GM23338 (cell line): ENCODE results near the gene PPP6R3. TPM values are rescaled to one million over a fixed set of nuclear protein-coding genes. Genes with fewer than 3 reads are reported as not detected.

Source experiments
- ATAC-seq: fragments of 200-7000 bp; cut with Tn5 transposase; 3 replicates; pipeline ENCODE4 v1.9.1; 2020
- DNase-seq: peaks from one replicate; pipeline ENCODE4 v3.0.0-alpha.2; 2015; ENCODE audit warnings: low spot score
- H2AFZ ChIP-seq: fragments of 200-600 bp; sonication (generic); 2 replicates; pipeline ENCODE4 v1.8.0; 2016; ENCODE audit warnings: antibody characterized with exemption, mild to moderate bottlenecking, moderate library complexity
- H3F3A ChIP-seq: fragments of 200-600 bp; sonication (generic); replicated peaks from 2 replicates; pipeline ENCODE4 v1.8.0; 2017; ENCODE audit warnings: antibody characterized with exemption, mixed run types, low read depth
- H3K27ac ChIP-seq: fragments of 200-600 bp; sonication (generic); 2 replicates; pipeline ENCODE4 v1.6.1; 2016; ENCODE audit warnings: low read depth
- H3K27me3 ChIP-seq: fragments of 200-600 bp; sonication (generic); 2 replicates; pipeline ENCODE4 v1.8.0; 2016; ENCODE audit warnings: mild to moderate bottlenecking, mixed run types, moderate library complexity; ENCODE audit not compliant: insufficient read depth
- H3K36me3 ChIP-seq: fragments of 200-600 bp; sonication (generic); 2 replicates; pipeline ENCODE4 v1.8.0; 2016; ENCODE audit warnings: mild to moderate bottlenecking; ENCODE audit not compliant: insufficient read depth
- H3K4me1 ChIP-seq: fragments of 200-600 bp; sonication (generic); 2 replicates; pipeline ENCODE4 v1.8.0; 2016; ENCODE audit warnings: mild to moderate bottlenecking, moderate library complexity; ENCODE audit not compliant: insufficient read depth
- H3K4me2 ChIP-seq: fragments of 200-600 bp; sonication (generic); 2 replicates; pipeline ENCODE4 v1.7.1; 2017; ENCODE audit warnings: mixed run types
- H3K4me3 ChIP-seq: fragments of 200-600 bp; sonication (generic); 2 replicates; pipeline ENCODE4 v1.6.1; 2016; ENCODE audit warnings: mixed run types
- H3K79me2 ChIP-seq: fragments of 200-600 bp; sonication (generic); replicated peaks from 2 replicates; pipeline ENCODE4 v1.8.0; 2017; ENCODE audit warnings: mild to moderate bottlenecking; ENCODE audit not compliant: insufficient read depth
- H3K9me2 ChIP-seq: fragments of 200-600 bp; sonication (generic); 2 replicates; pipeline ENCODE4 v1.8.0; 2017; ENCODE audit not compliant: insufficient read depth
- H4K20me1 ChIP-seq: fragments of 200-600 bp; sonication (generic); replicated peaks from 2 replicates; pipeline ENCODE4 v1.8.0; 2017; ENCODE audit warnings: mild to moderate bottlenecking; ENCODE audit not compliant: insufficient read depth
- H3K27ac Mint-ChIP-seq: 2 replicates; pipeline ENCODE4 v1.8.0; 2020; ENCODE audit warnings: inconsistent platforms, mild to moderate bottlenecking, moderate library complexity, mixed read lengths
- H3K27me3 Mint-ChIP-seq: 3 replicates; pipeline ENCODE4 v1.8.0; 2022; ENCODE audit warnings: low read depth, mild to moderate bottlenecking, moderate library complexity, mixed read lengths, inconsistent platforms; ENCODE audit not compliant: insufficient read depth, poor library complexity
- H3K36me3 Mint-ChIP-seq: 3 replicates; pipeline ENCODE4 v1.8.0; 2021; ENCODE audit warnings: low read depth, mild to moderate bottlenecking, inconsistent platforms, moderate library complexity, mixed read lengths
- H3K4me1 Mint-ChIP-seq: 3 replicates; pipeline ENCODE4 v1.8.0; 2020; ENCODE audit warnings: mild to moderate bottlenecking, inconsistent platforms, mixed read lengths
- H3K4me3 Mint-ChIP-seq: 3 replicates; pipeline ENCODE4 v1.8.0; 2021; ENCODE audit warnings: moderate library complexity, mild to moderate bottlenecking, inconsistent platforms, mixed read lengths
- H3K9me3 Mint-ChIP-seq: 3 replicates; pipeline ENCODE4 v1.8.0; 2020; ENCODE audit warnings: moderate library complexity, mild to moderate bottlenecking, inconsistent platforms, mixed read lengths
- CREB1 ChIP-seq: fragments of 250-450 bp; sonication (Bioruptor Pico); IDR thresholded peaks from 2 replicates; pipeline ENCODE4 v1.5.0; 2020; ENCODE audit warnings: low read depth, mild to moderate bottlenecking, moderate library complexity
- CTCF ChIP-seq, 2 experiments: fragments of 200-600 bp in 1 of 2; sonication (generic) in 1 of 2; conservative IDR thresholded peaks; 2 replicates each; pipeline versions ENCODE4 v1.5.1 to v1.6.1; 2016 to 2017; ENCODE audit warnings: antibody characterized with exemption in 2 of 2, low read depth in 2 of 2, mild to moderate bottlenecking in 2 of 2, moderate library complexity in 1 of 2
- ETS1 ChIP-seq: IDR thresholded peaks from 2 replicates; pipeline ENCODE4 v1.6.1; 2016; ENCODE audit warnings: antibody characterized with exemption
- EZH2 ChIP-seq: fragments of 200-600 bp; sonication (generic); IDR thresholded peaks from one replicate; pipeline ENCODE4 v1.8.0; 2017; ENCODE audit warnings: antibody characterized with exemption, mild to moderate bottlenecking, low read depth; ENCODE audit not compliant: unreplicated experiment
- EZH2phosphoT487 ChIP-seq: fragments of 200-600 bp; sonication (generic); IDR thresholded peaks from one replicate; pipeline ENCODE4 v1.8.1; 2018; ENCODE audit warnings: antibody characterized with exemption; ENCODE audit not compliant: unreplicated experiment
- JUNB ChIP-seq: IDR thresholded peaks from one replicate; pipeline ENCODE4 v1.6.1; 2016; ENCODE audit warnings: antibody characterized with exemption; ENCODE audit not compliant: unreplicated experiment
- NANOG ChIP-seq: IDR thresholded peaks from 2 replicates; pipeline ENCODE4 v1.6.1; 2016; ENCODE audit warnings: antibody characterized with exemption, borderline replicate concordance
- POLR2AphosphoS5 ChIP-seq: IDR thresholded peaks from 2 replicates; pipeline ENCODE4 v1.6.1; 2016; ENCODE audit warnings: antibody characterized with exemption, low read depth
- REST ChIP-seq: IDR thresholded peaks from one replicate; pipeline ENCODE4 v1.6.1; 2018; ENCODE audit warnings: antibody characterized with exemption; ENCODE audit not compliant: unreplicated experiment
- STAT1 ChIP-seq: IDR thresholded peaks from one replicate; pipeline ENCODE4 v1.6.1; 2016; ENCODE audit warnings: antibody characterized with exemption; ENCODE audit not compliant: unreplicated experiment
- ZNF114 ChIP-seq: fragments of 250-450 bp; sonication (Bioruptor Pico); IDR thresholded peaks from 2 replicates; pipeline ENCODE4 v1.5.0; 2020; ENCODE audit warnings: mild to moderate bottlenecking, moderate library complexity
- ZNF331 ChIP-seq: fragments of 250-450 bp; sonication (Bioruptor Pico); IDR thresholded peaks from 2 replicates; pipeline ENCODE4 v1.5.0; 2020; ENCODE audit warnings: low read depth, mild to moderate bottlenecking, moderate library complexity
- ZNF462 ChIP-seq: fragments of 250-450 bp; sonication (Bioruptor Pico); IDR thresholded peaks from 2 replicates; pipeline ENCODE4 v1.5.0; 2020; ENCODE audit warnings: mild to moderate bottlenecking, moderate library complexity
- polyA plus RNA-seq: library from polyadenylated mRNA; unstranded; fragments of >200 nt; fragmentation: Nextera tagmentation; extraction: Ambion mirVana; gene quantifications from 2 replicates; pipeline ENCODE4 v1.2.1, GENCODE V29; 2016
- total RNA-seq: library from RNA; depleted of rRNA; stranded (reverse); fragments of >200 nt; shearing (Covaris generic); gene quantifications from 2 replicates; pipeline ENCODE4 v1.2.3, GENCODE V29; 2014

Gene PPP6R3
- total and polyA plus RNA-seq, 2 experiments from 2014 or later: 170 to 268 TPM

GRCh38 chr11:68621826-68622225 is 161.3 kb downstream of the PPP6R3 start:
- 0 out of 2 replicates have a peak, but pooled peaks cover 4% of the 10 kb centered on the region for H3F3A ChIP-seq
- ATAC-seq (no peak), DNase-seq (no peak)
- H3K4me2 ChIP-seq: no peak overlapping the region
- H3K9me3 Mint-ChIP-seq: peaks cover 59% of the 10 kb centered on the region
- H3K4me1 Mint-ChIP-seq: no peaks in the 10 kb centered on the region
- no peaks in the 10 kb centered on the region for H3K79me2 ChIP-seq
- H3K27ac Mint-ChIP-seq: no peak overlapping the region
- peaks cover 37% of the 10 kb centered on the region for H3K36me3 Mint-ChIP-seq
- no peaks in the 10 kb centered on the region for H3K36me3 ChIP-seq
- H3K27me3 Mint-ChIP-seq: peaks cover 3% of the 10 kb centered on the region
- no peak overlapping the region for H3K4me3 ChIP-seq
- H3K4me3 Mint-ChIP-seq: no peak overlapping the region
- no peak for TF ChIP-seq ETS1
- TF ChIP-seq CTCF (conservative IDR thresholded peaks at IDR 0.05; ENCODE audit: low read depth in 2 of 2): no peak
- TF ChIP-seq ZNF462 (CRISPR knock-in tag): no peak
- TF ChIP-seq POLR2AphosphoS5: no peak
- no peak for TF ChIP-seq EZH2
- no peak for TF ChIP-seq NANOG
- TF ChIP-seq ZNF114: no peak
- no peak for TF ChIP-seq JUNB
- no peak for TF ChIP-seq STAT1
- TF ChIP-seq CREB1 (CRISPR knock-in tag): no peak
- TF ChIP-seq ZNF331: no peak
- TF ChIP-seq REST: no peak
- TF ChIP-seq EZH2phosphoT487: no peak
- H3K9me2 ChIP-seq: no peaks in the 10 kb centered on the region
- no peaks in the 10 kb centered on the region for H3K27me3 ChIP-seq
- H2AFZ ChIP-seq: no peak overlapping the region
- H3K4me1 ChIP-seq: no peaks in the 10 kb centered on the region
- no peak overlapping the region for H3K27ac ChIP-seq
- no peaks in the 10 kb centered on the region for H4K20me1 ChIP-seq
